Stimulated activated CD4-positive, alpha-beta T cell treated with anti-CD3 and anti-CD28 coated beads, Interleukin-1b, Interleukin-23, amount 100 ng/mL, for 24 hours (primary cell): ENCODE results near the gene NAT8L.
"Not testable (repeated sequence)": the region's sequence is repeated elsewhere in the genome, so short reads cannot be mapped to it uniquely, and the experiment has no call there.

Experiments used
- DNase-seq, 4 experiments: peaks; one replicate each; pipeline ENCODE4 v3.0.0-alpha.2; 2020; ENCODE audit warnings: low read depth in 4 of 4, low spot score in 1 of 4

Gene NAT8L, protein sequence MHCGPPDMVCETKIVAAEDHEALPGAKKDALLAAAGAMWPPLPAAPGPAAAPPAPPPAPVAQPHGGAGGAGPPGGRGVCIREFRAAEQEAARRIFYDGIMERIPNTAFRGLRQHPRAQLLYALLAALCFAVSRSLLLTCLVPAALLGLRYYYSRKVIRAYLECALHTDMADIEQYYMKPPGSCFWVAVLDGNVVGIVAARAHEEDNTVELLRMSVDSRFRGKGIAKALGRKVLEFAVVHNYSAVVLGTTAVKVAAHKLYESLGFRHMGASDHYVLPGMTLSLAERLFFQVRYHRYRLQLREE

DNA sequence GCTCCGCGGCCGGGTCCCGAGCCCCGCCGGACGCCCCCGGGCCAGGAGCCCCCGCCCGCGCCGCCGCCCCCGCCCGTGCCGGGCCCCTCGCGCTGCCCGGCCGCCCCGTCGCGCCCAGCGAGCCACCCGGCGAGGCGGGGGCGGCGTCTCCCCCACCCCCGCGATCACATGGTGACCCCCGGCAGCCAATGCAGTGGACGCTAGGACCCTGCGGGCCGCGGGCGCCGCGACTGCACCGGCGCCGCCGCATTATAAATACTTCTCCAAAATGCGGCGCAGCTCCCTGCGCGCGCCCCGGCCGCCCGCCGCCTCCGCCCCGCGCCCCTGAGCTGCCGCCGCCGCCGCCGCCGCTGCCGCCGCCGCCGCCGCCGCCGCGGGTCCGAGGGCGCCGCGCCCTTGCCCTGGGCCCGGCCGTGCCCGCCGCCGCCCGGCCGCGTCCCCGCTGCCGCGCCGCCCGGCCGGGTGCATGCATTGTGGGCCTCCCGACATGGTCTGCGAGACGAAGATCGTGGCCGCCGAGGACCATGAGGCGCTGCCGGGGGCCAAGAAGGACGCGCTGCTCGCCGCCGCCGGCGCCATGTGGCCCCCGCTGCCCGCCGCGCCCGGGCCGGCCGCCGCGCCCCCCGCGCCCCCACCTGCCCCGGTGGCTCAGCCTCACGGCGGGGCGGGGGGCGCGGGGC lies at the start of gene NAT8L:
NAT8L (plus strand) TSS at position 282 of the 680 bp plus-strand sequence; CDS start at position 467, 185 bp downstream.
- no peak for DNase-seq

DNA sequence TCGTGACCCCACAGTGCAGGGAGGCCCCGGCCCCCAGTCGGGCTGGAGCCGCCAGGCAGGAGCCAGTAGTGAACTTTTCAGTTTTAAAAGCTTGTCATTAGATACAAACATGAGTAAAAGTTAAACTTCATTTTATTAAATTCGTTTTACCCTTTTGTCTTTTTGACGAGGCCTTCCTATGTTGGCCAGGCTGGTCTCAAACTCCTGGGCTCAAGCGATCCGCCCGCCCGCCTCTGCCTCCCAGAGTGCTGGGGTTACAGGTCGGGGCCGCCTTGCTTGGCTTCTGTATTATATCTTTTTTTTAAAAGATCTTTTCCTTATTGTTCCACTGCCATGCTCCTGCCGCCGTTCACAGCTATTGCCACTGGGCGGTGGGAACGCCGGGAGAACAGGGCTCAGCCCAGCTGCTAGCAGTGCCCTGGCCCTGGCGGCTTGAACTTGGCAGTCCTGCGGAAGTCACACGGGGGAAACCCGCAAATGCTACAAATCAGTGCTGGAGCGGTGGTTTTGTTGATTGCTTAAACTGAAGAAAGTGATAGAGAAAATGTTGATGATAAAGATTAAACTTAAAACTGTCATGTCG lies 49.4 kb upstream of the NAT8L start:
- peak; percentile 6 to 30 (median 20) for DNase-seq

DNA sequence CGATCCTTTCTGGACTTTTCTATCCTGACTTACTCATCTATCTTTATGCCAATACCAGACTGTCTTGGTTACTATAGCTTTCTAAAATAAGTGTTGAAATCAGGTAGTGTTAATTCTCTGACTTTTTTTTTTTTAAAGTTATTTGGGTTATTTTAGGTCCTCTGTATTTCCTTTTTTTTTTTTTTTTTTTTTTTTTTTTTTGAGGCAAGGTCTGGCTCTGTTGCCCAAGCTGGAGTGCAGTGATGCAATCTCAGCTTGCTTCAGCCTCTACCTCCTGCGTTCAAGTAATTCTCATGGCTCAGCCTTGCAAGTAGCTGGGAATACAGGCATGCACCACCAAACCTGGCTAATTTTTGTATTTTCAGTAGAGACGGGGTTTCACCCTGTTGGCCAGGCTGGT lies 47.5 kb upstream of the NAT8L start:
- DNase-seq, result no peak

DNA sequence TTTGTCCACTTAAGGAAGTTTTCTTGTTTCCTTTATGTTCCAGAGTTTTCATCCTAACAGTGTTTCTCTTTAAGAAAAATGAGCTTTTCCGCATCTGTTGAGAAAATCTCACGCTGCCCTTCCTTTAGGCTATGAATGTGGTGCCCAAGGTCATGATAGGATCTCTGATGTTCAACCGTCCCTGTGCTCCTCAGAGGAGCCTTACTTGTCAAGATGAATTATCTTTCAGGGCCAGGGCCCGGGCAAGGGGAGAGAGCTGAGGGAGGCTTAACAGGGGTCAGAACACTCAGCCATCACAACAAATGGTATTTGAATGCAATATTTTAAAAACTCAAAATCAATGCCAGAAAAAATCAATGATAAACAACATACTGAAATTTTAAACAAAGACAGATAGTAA lies 44.1 kb upstream of the NAT8L start:
- DNase-seq, result no peak

DNA sequence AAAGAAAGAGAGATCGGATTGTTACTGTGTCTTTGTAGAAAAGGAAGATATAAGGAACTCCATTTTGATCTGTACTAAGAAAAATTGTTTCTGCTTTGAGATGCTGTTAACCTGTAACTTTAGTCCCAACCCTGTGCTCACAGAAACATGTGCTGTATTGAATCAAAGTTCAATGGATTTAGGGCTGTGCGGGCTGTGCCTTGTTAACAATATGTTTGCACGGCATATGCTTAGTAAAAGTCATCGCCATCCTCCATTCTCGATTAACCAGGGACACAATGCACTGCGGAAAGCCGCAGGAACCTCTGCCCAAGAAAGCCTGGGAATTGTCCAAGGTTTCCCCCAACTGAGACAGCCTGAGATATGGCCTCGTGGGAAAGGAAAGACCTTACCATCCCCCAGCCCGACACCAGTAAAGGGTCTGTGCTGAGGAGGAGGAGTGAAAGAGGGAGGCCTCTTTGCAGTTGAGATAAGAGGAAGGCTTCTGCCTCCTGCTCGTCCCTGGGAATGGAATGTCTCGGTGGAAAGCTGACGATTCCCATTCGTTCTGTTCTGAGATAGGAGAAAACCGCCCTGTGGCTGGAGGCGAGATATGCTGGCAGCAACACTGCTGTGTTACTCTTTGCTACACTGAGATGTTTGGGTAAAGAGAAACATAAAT lies 37.6 kb upstream of the NAT8L start:
- not testable (repeated sequence) for DNase-seq

DNA sequence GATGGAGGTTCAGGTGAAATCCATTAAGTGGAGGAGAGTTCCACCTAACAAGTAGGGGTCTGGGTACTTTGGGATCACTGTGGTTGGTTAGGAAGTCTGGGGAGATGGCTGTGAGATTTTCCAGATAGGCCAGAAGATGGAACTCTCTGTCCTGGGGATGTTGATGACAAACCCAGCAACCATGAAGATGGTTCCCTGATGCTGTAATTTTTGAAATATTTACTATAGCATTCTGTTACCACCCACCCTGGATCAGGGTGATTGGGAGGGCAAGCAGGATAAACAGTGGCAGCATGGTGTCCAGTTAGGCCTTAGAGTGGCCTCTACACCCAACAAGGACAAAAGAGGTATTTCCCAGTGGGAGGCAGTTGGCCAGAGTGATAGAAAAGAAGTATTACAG lies 34.4 kb upstream of the NAT8L start:
- DNase-seq, result no peak

DNA sequence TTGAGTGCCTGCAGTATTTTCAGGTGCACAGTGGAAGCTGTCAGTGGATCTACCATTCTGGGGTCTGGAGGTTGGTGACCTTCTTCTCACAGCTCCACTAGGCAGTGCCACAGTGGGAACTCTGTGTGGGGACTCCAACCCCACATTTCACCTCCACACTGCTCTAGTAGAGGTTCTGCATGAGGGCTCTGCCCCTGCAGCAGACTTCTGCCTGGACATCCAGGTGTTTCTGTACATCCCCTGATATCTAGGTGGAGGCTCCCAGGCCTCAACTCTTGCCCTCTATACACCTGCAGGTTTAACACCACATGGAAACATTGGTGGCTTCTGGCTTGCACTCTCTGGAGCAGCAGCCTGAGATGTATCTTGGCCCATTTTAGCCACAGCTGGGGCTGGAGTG lies 33.3 kb upstream of the NAT8L start:
- no peak for DNase-seq

DNA sequence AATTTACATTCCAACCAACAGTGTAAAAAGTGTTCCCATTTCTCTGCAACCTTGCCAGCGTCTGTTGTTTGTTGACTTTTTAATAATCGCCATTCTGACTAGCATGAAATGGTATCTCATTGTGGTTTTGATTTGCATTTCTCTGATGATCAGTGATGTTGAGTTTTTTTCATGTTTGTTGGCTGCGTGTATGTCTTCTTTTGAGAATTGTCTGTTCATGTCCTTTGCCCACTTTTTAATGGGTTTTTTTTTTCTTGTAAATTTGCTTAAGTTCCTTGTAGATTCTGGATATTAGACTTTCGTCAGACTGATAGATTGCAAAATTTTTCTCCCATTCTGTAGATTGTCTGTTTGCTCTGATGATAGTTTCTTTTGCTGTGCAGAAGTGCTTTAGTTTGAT lies 32.0 kb upstream of the NAT8L start:
- not testable (repeated sequence) for DNase-seq

DNA sequence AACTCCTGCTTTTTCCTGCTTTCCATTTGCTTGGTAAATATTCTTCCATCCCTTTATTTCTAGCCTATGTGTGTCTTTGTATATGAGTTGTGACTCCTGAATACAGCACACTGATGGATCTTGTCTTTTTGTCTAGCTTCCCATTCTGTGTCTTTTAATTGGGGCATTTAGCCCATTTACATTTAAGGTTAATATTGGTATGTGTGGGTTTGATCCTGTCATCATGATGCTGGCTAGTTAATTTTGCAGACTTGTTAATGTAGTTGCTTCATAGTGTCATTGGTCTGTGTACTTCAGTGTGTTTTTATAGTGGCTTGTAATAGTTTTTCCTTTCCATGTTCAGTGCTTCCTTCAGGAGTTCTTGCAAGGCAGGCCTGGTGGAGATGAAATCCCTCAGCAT lies 28.0 kb upstream of the NAT8L start:
- not testable (repeated sequence) for DNase-seq

DNA sequence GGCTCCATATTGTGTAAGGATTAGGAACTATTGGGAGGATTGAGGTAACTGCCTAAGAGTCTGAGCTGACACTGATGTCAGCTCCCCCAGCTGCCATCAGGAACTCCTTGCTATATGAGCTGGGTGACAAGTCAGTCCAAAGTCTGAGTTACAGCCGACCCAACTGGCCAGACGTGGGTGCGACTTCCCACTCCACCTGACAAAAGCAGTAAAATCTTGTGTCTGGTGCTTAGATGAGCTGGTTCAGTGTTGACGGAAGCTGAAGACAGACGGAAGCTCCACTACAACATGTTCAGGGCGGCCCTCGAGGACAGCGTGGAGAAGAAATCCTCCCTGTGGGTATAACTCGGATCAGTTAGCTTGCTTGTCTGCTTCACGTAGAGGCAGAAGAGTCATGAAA lies 22.8 kb upstream of the NAT8L start:
- DNase-seq, result no peak

DNA sequence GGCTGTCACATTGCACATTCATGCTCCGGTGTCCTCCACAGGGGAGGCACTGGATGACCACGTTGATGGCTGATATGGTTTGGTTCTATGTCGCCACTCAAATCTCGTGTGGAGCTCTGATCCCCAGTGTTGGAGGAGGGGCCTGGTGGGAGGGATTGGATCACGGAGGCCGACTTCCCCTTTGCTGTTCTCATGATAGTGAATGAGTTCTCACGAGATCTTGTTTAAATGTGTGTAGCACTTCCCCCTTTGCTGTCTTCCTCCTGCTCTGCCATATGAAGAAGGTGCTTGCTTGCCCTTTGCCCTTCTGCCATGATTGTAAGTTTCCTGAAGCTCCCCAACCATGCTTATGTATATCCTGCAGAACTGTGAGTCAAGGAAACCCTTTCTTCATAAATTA lies 22.3 kb upstream of the NAT8L start:
- no peak for DNase-seq

DNA sequence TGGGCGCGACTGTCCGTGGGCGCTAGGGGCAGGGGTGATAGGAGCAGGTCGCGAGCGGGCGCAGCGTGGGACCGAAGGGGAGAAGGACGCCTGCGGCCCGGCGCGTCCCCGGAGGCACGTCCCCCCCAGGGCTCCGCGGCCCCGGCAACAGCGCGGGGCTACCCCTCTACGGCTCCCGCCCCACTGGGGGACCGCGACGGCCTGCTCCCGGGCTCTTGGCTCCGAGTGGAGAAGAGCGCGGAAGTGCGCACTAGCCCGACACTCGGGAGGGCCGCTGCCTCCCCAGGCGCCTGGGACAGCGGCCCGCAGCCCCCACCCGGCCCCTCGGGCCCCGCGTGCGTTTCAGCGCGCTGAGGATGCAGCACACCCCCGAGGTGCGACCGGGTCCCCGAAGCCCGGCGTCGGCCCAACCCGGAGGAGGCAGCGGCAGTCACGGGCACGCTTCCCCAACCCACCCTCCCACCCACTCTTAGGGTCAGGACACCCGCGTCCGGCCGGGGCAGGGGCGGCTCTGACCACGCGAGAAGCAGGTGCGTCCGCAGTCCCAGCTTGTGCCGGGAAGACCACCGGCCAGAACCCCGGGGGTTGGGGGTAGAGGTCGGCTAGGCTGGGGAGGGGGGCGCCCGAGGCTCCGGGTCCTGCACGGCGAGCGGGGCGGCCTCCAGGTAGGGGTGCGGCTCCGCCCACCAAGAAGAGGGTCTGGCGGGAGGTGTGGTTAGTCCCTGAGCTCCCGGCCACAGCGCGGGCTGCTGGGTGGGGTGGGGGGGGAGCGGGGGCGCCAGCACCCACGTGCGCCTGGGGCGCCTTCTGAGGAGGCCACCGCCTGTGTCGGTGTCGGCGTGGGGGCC lies 18.5 kb upstream of the NAT8L start:
- DNase-seq, result no peak

DNA sequence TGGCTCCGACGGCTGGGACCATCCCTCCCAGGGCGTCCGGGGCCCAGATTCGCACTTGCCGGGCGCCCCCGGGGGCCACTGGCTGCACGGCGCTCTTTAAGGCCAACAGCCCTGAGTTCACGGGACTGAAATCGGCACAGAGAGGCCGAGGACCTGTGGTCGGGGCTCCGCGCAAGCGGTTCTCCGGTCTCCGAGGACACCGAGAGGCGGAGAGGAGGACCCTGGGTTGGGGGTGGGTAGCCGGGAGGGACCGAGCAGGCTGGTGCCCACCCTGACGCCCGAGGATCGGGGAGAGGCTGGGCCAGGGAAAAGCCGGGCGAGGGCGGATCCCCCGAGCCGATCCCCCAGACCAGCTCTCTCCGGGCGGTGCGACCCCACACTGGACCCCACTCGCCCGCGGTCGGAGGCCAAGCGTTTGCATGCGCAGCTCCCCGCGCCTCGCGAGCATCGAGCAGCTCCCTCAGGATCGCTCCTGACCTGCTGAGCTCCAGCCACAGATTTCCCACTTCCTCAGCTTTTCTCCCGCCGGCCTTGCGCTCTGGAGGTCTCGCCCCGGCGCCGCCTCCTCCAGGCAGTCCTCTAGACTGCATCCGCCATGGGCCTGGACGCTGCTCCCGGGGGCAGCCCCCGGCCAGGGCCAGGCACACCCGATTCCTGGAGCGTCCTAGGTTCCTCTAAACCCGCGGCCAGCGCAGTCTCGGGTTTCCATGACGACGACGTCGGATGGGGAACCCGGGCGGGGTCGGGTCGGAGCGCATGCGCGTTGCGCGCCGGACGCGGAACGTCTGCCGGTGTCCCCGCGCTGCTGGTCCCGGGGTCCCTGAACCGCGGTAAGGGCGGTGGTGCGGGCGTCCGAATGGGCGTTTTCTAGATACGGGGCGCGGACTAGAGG lies 17.6 kb upstream of the NAT8L start:
- DNase-seq, result peak; percentile 79 to 86 (median 83)

DNA sequence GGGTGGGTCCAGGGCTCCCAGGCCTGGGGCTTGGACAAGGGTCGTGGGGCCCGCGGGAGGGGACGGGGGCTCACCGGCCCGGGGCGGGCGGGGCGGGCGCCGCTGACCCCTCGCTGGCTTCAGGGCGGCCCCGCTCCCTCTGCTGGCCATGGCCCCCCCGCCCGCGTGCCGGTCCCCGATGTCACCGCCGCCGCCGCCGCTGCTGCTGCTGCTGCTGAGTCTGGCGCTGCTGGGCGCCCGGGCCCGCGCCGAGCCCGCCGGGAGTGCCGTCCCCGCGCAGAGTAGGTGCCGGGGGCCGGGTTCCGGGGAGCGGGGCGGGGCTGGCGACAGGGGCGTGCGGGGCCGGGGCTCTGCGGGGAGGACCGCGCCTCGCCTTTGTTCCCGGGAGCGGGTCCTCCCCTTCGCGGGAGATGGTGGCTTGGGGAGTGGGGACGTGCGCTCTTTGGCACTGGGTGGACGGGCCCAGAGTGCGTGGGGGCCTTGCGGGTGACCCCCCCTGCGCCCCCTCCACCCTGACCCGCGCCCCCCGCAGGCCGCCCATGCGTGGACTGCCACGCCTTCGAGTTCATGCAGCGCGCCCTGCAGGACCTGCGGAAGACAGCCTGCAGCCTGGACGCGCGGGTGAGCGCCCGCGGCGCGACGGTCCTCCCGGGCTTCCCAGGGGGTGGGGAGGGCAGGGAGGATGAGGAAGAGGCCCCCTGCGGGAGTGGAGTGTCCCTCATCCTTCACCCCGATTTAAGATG lies 16.8 kb upstream of the NAT8L start:
- peak in 1 of 4 experiments; percentile 23 for DNase-seq

DNA sequence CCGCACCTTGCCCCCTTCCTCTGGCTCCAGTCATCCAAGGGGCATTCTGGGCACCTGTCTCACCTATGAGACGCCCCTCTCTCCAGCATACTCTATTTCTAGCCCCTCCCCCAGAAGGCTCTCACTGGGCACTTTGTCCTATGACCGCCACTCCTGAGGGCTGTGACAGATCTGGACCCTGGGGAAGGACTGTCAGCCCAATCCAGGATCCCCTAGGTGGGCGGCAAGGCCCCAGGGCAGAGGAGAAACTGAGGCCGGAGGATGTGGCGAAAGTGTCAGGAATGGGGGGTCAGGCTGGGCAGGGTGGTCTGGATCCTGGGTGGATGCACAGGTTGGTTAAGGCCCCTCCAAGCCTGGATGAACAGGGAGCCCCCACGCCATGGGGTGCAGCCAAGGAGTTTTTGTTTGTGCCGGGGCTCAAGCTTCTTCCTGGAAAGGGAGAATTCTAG lies 16.2 kb upstream of the NAT8L start:
- no peak for DNase-seq

DNA sequence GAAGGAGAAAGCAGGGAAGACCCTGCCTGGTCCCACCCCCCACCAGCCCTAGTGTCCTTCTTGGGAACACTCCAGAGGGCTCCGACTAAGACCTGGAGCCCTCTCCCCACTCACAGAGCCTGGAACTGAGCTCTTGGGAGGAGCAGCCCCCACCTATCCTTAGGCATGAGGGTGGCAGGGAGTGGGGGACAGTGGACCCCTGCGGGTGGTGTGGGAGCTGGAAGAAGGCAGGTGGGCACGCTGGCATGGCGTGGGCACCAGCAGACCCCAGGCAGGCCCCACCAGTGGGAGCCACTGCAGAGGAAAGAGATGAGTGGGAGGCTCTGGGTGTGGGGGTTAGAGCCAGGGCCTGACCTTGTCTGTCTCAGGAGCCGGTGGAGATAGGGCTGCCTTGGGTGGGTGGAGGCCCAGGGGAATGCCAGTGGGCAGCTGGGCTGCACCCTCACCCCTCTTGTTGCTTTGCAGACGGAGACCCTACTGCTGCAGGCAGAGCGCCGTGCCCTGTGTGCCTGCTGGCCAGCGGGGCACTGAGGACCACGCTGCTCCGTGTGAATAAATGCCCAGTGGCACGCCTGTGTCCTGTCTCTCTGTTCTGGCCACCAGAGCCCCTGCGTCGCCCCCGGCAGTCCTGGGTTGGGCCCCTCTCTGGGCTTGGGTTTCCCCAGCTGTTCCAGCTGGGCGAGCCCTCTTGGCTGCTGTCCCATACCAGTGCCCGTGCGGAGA lies 15.6 kb upstream of the NAT8L start:
- DNase-seq, result no peak

DNA sequence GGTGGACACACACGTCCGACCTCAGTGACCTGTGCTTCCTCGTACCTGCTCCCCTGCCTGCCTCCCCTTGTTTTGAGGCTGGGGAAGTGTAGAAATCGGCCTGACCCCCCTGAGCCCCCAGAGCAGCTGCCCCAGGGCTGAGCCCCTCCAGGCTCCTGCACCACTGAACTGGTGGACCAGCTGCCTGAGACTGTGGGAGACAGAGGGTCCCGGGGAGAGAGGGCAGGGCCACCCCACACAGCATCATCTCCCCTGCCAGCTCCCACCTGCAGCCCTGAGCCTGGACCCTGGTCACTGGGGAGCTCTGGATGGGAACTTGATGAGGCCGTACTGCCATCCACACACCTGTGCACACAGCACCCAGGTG lies 15.0 kb upstream of the NAT8L start:
- no peak for DNase-seq
